OCI-LY7 (cell line): Measurements from ENCODE around the gene BPIFB3.

Experiments used
- EZH2phosphoT487 ChIP-seq: fragments of 200-600 bp; sonication (generic); IDR thresholded peaks from 2 replicates; pipeline ENCODE4 v1.6.1; 2018; ENCODE audit warnings: low read depth, borderline replicate concordance, mild to moderate bottlenecking, mixed run types, antibody characterized with exemption, low read length, moderate library complexity, mixed read lengths
- TF ChIP-seq, protein P1 (sequence below): fragments of 200-600 bp; sonication (generic); conservative IDR thresholded peaks from 2 replicates; pipeline ENCODE4 v1.5.1; 2014; ENCODE audit warnings: mild to moderate bottlenecking, antibody characterized with exemption, low read length, moderate library complexity, mixed read lengths

DNA sequence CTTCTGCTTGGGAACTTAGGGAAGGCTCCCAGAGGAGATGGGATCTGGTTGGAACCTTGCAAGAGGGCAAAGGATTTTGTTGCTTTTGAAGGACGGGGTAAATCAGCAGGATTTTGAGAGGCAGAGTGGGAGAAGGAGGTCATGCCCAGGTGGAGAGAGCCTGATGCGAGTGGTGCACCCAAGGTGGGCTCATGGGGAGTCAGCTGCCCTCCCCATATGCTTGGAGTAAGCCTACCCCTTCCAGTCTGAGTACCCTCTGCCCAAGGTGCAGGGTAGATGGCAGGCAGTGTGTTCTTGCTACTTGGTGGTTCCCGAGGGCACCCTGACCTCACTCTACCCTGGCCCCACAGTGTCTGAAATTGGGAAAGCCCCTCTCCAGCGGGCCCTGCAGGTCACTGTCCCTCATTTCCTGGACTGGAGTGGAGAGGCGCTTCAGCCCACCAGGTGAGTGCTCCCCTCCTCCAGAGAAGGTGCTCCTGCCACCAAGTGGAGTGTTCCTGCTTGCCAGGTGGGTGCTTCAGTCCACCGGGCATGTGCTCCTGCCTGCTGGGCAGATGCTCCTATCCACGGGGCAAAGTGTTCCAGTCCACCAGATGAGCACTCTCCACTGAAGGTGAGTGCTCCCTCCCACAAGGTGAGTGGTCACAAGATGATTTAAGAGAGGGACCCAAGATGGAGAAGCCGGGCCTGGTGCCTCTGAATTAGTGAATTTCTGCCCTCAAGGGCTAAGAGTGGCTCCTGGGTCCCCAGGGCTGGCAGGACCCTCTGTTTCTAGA, 42.8 kb upstream of the BPIFB3 start:
- TF ChIP-seq, protein P1, sequence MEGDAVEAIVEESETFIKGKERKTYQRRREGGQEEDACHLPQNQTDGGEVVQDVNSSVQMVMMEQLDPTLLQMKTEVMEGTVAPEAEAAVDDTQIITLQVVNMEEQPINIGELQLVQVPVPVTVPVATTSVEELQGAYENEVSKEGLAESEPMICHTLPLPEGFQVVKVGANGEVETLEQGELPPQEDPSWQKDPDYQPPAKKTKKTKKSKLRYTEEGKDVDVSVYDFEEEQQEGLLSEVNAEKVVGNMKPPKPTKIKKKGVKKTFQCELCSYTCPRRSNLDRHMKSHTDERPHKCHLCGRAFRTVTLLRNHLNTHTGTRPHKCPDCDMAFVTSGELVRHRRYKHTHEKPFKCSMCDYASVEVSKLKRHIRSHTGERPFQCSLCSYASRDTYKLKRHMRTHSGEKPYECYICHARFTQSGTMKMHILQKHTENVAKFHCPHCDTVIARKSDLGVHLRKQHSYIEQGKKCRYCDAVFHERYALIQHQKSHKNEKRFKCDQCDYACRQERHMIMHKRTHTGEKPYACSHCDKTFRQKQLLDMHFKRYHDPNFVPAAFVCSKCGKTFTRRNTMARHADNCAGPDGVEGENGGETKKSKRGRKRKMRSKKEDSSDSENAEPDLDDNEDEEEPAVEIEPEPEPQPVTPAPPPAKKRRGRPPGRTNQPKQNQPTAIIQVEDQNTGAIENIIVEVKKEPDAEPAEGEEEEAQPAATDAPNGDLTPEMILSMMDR: no peak
- no peak for TF ChIP-seq EZH2phosphoT487
